Measurements from ENCODE around the gene ATOSA.

DNA sequence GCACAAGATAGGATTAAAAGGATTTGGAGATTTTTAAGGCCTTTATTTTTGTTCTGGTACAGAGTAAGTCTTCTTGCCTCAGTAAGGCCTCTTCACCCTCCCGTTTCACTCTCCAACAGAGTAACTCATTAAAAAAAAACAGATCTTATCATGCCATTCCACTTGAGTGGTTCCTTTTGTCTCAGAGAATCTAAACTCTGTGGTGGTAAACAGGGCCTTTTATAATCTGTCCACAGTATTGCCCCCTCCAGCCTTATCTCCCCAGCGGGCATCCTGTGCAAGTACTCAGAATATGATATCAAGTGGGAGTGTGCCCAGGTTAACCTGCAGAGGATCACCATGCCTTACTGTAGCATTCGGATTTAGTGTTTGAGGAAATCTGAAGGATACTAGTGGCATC lies 20.3 kb upstream of the ATOSA start:
- TF ChIP-seq PPARA (CRISPR knock-in tag; IDR thresholded peaks at IDR 0.05; ENCODE audit: borderline replicate concordance) (no peak), OSR1 (CRISPR knock-in tag; IDR thresholded peaks at IDR 0.05) (no peak), ZNF70 (CRISPR knock-in tag; IDR thresholded peaks at IDR 0.05) (no peak), CSDC2 (CRISPR knock-in tag; IDR thresholded peaks at IDR 0.05) (no peak)
- TF ChIP-seq, protein P1, sequence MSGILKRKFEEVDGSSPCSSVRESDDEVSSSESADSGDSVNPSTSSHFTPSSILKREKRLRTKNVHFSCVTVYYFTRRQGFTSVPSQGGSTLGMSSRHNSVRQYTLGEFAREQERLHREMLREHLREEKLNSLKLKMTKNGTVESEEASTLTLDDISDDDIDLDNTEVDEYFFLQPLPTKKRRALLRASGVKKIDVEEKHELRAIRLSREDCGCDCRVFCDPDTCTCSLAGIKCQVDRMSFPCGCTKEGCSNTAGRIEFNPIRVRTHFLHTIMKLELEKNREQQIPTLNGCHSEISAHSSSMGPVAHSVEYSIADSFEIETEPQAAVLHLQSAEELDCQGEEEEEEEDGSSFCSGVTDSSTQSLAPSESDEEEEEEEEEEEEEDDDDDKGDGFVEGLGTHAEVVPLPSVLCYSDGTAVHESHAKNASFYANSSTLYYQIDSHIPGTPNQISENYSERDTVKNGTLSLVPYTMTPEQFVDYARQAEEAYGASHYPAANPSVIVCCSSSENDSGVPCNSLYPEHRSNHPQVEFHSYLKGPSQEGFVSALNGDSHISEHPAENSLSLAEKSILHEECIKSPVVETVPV (CRISPR knock-in tag; IDR thresholded peaks at IDR 0.05) = no peak
- TF ChIP-seq, protein P2, sequence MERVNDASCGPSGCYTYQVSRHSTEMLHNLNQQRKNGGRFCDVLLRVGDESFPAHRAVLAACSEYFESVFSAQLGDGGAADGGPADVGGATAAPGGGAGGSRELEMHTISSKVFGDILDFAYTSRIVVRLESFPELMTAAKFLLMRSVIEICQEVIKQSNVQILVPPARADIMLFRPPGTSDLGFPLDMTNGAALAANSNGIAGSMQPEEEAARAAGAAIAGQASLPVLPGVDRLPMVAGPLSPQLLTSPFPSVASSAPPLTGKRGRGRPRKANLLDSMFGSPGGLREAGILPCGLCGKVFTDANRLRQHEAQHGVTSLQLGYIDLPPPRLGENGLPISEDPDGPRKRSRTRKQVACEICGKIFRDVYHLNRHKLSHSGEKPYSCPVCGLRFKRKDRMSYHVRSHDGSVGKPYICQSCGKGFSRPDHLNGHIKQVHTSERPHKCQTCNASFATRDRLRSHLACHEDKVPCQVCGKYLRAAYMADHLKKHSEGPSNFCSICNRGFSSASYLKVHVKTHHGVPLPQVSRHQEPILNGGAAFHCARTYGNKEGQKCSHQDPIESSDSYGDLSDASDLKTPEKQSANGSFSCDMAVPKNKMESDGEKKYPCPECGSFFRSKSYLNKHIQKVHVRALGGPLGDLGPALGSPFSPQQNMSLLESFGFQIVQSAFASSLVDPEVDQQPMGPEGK (CRISPR knock-in tag; IDR thresholded peaks at IDR 0.05; ENCODE audit: borderline replicate concordance) = no peak

Data from SK-N-SH treated with all-trans-retinoic acid at 6 μM for 48 hours (cell line).